Activated CD8-positive, alpha-beta memory T cell treated with anti-CD3 and anti-CD28 coated beads for 48 hours (primary cell): ENCODE data around the gene PURA.
"Not testable (repeated sequence)": the region's sequence is repeated elsewhere in the genome, so short reads cannot be mapped to it uniquely, and the experiment has no call there.

Experiments
- DNase-seq, 3 experiments: peaks; one replicate each; pipeline ENCODE4 v3.0.0-alpha.2; 2020; ENCODE audit warnings: low read depth in 2 of 3, low spot score in 2 of 3

PURA gene

GRCh38 chr5:140134277-140134935 lies 20.5 kb downstream of the PURA start:
- DNase-seq: no peak

DNA sequence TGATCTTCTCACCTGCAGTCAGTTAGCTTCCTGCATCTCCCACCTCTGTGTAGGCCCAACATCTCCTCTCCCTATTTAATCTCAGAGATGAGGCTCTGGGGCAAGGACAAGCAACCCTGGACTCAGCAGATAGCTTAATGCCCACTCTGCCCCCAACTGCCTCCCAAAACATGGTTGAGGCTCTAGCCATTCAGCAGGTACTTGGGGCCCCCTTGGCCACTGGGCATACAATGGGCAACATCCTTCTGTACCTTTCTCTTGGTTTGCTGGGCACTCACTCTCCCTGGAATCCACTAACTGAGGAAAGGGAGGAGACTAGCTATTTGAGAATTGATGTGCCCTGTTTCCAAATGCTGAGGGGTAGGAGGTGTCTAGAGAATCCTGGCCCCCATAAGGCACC lies 21.2 kb downstream of the PURA start:
- DNase-seq: no peak

DNA sequence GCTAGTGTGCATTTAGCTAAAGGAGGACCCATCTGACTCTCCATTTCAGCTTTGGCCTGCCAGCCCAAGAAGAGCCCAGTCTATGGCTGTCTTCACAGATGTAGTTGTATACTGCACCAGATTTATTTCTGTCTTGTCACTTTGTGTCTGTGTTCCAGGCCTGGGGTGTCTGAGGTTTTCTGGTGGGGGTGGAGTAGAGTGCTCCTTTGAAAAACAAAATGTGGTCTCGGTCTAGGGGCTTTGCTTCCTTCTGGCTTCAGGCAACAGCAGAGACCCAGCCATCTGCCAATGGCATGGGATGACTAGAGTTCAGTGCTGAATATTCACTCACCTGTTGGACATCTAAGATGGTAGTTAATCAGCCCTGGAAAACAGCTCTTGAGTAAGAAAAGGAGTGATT lies 22.7 kb downstream of the PURA start:
- no peak for DNase-seq

DNA sequence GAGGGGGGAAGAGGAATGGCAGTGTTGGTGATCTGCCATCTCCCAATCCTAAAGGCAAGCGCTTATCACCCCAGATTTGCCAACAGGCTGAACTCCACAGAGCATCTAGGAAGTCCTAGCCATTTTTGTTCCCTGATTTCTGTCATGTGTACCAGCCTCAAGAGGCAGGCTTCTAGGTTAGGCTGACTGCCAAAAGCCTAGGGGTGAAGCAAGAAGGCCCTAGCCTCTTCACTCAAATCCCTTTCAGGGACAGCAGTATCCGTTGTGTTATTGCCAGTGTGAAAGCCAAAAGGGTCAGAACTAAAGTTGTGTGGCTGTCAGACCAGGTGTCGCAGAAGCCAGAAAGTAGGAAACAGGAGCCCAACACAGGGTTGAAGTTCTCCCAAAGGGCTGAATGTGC lies 26.5 kb downstream of the PURA start:
- DNase-seq: no peak

GRCh38 chr5:140141241-140141640 lies 27.3 kb downstream of the PURA start:
- DNase-seq: no peak

GRCh38 chr5:140142246-140142645 lies 28.3 kb downstream of the PURA start:
- DNase-seq: no peak

GRCh38 chr5:140142856-140143255 lies 28.9 kb downstream of the PURA start:
- no peak for DNase-seq

DNA sequence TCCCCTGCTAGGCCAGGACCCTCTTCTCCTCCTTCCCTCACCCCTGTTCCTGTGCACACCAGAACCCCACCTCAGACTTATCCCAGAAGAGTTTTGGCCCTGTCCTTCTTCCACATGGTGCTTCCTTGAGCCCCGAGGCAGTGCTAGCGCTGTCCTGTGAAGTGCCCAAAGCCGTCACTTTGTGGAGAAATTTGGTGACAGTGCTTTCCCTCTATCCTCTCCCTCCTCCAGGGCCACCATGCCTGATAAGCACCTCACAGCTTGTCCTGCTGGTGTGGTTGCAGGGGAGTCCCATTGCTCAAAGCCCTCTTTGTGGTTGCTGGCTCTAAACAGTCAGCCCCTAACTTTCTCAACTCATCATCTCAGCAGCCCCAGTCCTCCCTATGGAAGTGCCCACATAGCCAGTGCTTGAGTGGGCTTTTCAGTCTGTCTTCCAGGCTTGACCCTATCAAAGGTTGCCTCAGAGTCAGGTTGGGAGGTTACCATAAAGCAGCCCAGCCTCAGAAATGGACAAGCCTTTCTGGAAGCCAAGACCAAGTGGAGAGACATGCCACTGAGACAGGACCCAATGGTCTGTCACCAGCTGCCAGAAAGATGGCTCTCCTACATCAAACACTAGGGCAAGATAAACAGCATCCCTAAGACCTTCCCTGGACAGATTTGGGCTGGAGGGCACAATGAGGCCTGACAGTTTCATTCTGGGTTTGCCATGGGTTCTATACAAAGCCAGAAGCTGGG lies 29.8 kb downstream of the PURA start:
- DNase-seq: no peak

GRCh38 chr5:140145256-140145655 lies 31.3 kb downstream of the PURA start:
- DNase-seq: no peak

- peak; percentile 20 to 31 (median 30) for DNase-seq
Measured at GRCh38 chr5:140145818-140146522, 32.1 kb downstream of the PURA start.

DNA sequence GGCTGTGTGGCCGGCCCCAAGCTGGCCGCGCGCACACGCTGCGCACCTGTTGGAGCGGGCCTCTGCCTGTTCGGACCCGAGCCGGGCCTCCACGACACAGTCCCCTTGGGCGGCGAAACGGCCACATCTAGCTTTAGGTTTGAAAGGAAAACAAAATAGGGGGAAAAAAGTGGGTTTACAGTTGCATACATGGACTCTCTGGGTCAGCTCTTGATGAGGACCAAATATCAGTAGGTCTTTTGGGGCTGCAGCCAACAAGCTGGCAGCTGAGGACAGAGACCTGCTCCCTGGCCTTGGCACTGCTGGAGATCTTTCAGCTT lies 32.6 kb downstream of the PURA start:
- DNase-seq: no peak

GRCh38 chr5:140147460-140147859 lies 33.6 kb downstream of the PURA start:
- DNase-seq: no peak

- DNase-seq: no peak
Measured at GRCh38 chr5:140148508-140148907, 34.6 kb downstream of the PURA start.

- no peak for DNase-seq
Measured at GRCh38 chr5:140150201-140150600, 36.3 kb downstream of the PURA start.

DNA sequence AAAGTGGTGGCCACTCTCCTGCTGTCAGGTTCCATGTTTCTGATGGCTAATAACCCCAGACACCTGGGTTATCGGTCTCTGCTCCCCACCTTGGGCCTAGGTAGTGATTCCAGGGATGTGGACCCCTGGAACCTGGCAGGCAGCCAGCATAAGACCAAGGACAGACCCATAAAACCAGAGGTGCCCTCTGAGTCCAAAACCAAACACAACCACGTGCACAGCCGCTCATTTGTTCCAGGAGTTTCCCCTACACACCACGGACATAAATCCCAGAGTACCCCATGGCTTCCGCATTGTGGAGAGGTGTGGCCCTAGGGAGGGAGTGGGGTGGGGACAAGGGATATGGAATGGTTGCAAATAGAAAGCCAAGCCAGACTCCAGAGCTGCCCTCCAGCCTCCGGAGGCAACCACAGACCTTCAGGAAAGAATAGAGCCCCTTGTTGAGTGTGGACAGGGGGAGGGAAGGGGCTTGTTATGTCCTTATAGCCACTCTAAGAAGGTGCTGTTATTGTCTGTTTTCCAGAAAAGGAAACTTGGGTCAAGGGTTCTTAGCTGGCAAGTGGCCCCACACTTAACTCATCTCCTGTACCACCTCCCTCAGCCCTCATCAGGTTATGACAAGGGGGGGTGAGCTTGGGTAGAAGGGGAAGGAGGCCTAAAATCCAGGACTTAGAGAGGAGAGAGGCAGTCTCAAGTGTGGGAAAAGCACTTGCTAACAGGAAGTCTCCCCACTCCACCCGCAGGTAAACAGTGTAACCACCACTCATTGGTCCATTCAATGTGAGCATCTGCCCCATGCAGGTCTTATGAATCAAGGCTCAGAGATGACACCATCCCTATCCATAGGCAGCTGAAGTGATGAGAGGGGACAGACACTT lies 37.5 kb downstream of the PURA start:
- DNase-seq: no peak

GRCh38 chr5:140152022-140152999 lies 38.4 kb downstream of the PURA start:
- no peak for DNase-seq

DNA sequence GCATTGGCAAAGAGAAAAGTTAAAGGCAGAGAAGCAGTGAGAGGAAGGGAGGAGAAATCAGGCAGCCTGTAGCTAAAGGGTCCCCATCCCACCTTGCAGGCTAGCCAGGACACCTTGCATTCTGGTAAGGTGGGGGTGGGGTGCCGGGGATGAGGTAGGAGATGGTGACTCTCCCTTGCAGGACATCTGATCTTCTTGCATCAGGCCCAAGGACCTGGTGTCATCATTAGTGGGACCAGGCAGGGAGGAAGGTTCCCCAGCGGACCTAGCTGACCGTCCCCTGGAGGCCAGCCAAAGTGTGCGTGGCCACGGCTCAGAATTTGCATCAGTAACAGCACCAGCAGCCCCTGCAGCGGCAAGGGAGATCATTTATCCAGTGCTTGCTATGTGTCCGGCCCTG lies 39.3 kb downstream of the PURA start:
- DNase-seq: no peak

DNA sequence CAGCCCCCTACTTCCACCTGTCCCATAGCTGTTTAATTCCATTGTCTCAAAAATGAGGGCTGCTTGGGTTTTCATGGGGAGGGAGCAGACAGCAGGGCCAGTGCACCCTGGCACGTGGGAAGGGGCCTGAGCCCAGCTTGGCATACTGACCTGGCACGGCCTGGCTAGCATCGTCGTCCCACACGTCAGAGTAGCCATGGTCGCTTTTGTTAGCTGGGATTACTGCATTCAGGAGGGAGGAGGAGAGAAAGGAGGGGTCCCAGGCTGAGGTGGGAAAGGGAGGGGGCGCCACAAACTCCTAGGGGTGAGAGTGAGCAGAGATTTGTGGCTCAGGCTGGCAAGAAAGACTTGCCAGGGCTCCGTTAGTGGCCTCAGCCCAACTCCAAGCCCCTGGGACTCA lies 40.0 kb downstream of the PURA start:
- no peak for DNase-seq

DNA sequence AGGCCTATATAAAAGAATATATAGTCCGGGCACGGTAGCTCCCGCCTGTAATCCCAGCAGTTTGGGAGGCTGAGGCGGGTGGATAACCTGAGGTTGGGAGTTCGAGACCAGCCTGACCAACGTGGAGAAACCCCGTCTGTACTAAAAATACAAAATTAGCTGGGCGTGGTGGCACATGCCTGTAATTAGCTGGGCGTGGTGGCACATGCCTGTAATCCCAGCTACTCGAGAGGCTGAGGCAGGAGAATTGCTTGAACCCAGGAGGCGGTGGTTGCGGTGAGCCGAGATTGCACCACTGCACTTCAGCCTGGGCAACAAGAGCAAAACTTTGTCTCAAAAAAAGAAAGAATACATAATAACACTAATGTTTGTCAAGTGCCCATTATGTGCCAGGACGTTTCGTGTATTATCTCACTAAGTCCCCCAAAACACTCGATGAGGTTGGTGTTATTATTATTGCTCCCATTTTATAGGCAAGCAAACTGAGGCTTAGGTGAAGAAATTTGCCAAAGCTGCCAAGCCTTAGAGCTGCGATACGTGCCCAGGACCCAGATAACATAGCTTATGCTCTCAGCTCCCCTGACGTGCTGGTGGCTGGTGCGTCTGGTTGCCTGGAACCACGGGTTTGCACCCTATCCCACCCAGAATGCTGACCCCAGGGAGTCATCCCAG lies 40.9 kb downstream of the PURA start:
- not testable (repeated sequence) for DNase-seq
